Fibroblast of lung (primary cell): ENCODE data around the gene FRMD4A.

Experiments
- CTCF ChIP-seq, 2 donors: IDR thresholded peaks in 1 of 2; conservative IDR thresholded peaks in 1 of 2; 1 replicate in 1 of 2; 2 replicates in 1 of 2; pipeline ENCODE4 v1.5.1; 2011 to 2012; ENCODE audit warnings: low read length in 2 of 2, control low read depth in 1 of 2, inconsistent platforms in 1 of 2, low read depth in 1 of 2, mild to moderate bottlenecking in 1 of 2
- EZH2 ChIP-seq: IDR thresholded peaks from 2 replicates; pipeline ENCODE4 v1.5.1; 2012; ENCODE audit warnings: low read length, control low read depth, mild to moderate bottlenecking; ENCODE audit errors: missing control alignments

- TF ChIP-seq CTCF (conservative IDR thresholded peaks at IDR 0.05 in 1 of 2, IDR thresholded peaks at IDR 0.05 in 1 of 2; ENCODE audit: low read depth in 1 of 2, low read length in 2 of 2), result no peak
- TF ChIP-seq EZH2, result no peak
These were observed 576.4 kb downstream of the FRMD4A start for GRCh38 chr10:13754277-13754676.
